KOPT-K1 (cell line): ENCODE data around the gene LAD1.

ENCODE experiments used
- H3K27ac ChIP-seq: fragments of 200-600 bp; sonication (generic); 2 replicates; pipeline ENCODE4 v1.5.1; 2016; ENCODE audit warnings: antibody characterized with exemption, mild to moderate bottlenecking, low read depth, low read length; ENCODE audit not compliant: poor library complexity, severe bottlenecking
- H3K36me3 ChIP-seq: fragments of 200-600 bp; sonication (generic); 2 replicates; pipeline ENCODE4 v1.5.1; 2017; ENCODE audit warnings: antibody characterized with exemption, mild to moderate bottlenecking, low read length, moderate library complexity; ENCODE audit not compliant: insufficient read depth
- H3K9me3 ChIP-seq: fragments of 200-600 bp; sonication (generic); 2 replicates; pipeline ENCODE4 v1.5.1; 2017; ENCODE audit warnings: antibody characterized with exemption, low read length, mild to moderate bottlenecking; ENCODE audit not compliant: insufficient read depth, poor library complexity, severe bottlenecking

Gene LAD1

GRCh38 chr1:201404722-201405483, 5.8 kb upstream of the LAD1 start:
- H3K9me3 ChIP-seq, result no peaks in the 10 kb centered on the region
- H3K36me3 ChIP-seq, result no peaks in the 10 kb centered on the region
- H3K27ac ChIP-seq, result no peak overlapping the region

- Histone ChIP-seq H3K27ac (no peak overlapping the region), H3K36me3 (no peaks in the 10 kb centered on the region), H3K9me3 (no peaks in the 10 kb centered on the region)
Observed at GRCh38 chr1:201404055-201404454, 4.9 kb upstream of the LAD1 start.

DNA sequence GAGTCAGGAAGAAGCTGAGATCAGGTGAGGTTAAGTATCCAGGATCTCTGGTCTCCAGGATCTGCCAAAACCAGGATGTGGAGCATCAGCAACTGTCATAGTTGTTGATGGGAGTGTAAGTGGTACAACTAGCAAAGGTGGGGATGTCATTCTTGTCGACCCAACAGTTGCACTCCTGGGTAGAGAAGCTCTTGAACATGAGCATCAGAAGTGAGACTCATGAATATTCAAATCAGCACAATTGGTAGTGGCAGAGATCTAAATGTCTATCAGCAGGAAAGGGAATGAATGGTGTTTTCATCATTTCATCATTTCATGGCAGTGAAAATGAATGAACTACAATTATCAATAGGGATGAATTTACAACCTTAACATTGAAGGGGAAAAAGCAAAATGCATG, 4.2 kb upstream of the LAD1 start:
- Histone ChIP-seq H3K9me3 (no peaks in the 10 kb centered on the region), H3K27ac (no peak overlapping the region), H3K36me3 (no peaks in the 10 kb centered on the region)

- Histone ChIP-seq H3K9me3 (no peaks in the 10 kb centered on the region), H3K27ac (no peak overlapping the region), H3K36me3 (no peaks in the 10 kb centered on the region)
Observed at GRCh38 chr1:201401700-201402099, 2.6 kb upstream of the LAD1 start.

DNA sequence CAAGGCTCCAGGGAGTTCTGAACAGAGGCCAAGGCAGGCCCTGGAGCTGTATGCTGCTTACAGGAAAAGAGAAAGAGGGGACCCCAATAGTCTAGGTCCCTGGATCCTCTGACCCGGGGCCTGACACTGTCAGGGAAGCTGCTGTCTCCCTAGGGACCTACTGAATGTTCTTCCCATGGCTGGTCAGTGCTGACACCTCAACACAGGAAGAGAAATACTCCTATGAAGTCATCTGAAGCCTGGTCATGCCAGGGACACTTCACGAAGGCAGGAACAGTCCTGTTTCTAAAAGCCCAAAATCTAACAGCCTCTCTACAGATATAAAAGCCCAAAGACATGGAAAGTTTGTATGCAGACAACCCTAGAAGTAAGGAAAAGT, 1.7 kb upstream of the LAD1 start:
- Histone ChIP-seq H3K27ac (no peak overlapping the region), H3K36me3 (no peaks in the 10 kb centered on the region), H3K9me3 (no peaks in the 10 kb centered on the region)

DNA sequence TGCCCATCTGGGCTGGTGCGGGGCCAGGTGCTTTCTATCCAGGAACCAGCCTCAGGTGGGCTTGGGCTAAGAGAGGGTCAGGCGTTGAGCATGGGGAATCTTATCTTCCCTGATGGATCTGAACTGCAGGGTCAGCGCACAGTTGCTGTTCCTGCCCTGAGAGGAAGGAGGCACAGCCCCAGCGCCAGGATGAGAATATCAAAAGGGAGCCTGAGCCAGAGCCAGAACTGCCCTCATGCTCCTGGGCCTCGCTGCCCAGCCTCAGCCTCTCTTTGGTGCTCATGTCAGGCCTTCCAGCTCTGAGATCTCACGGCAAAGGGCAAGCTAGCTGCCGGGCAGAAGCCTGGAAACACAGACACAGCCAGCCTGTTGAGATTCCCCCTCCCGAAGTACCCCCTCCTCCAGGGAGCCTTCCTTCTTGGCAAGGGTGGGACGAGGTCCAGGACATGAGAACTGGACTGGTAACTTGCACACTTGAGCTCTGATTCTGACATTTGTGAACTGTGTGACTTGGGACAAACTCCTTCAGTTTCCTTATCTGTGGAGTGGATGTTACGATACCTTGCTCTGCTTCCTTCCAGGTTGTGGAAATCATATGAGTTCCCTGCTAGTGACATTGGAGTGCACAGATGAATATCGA, 1.2 kb upstream of the LAD1 start:
- no peaks in the 10 kb centered on the region for H3K36me3 ChIP-seq
- H3K9me3 ChIP-seq, result no peaks in the 10 kb centered on the region
- no peak overlapping the region for H3K27ac ChIP-seq

- Histone ChIP-seq H3K36me3 (no peaks in the 10 kb centered on the region), H3K9me3 (no peaks in the 10 kb centered on the region), H3K27ac (no peak overlapping the region)
Observed at GRCh38 chr1:201399352-201400126, 415 bp upstream of the LAD1 start.

GRCh38 chr1:201397675-201398074, 1.4 kb downstream of the LAD1 start:
- Histone ChIP-seq H3K36me3 (no peaks in the 10 kb centered on the region), H3K9me3 (no peaks in the 10 kb centered on the region), H3K27ac (no peak overlapping the region)

DNA sequence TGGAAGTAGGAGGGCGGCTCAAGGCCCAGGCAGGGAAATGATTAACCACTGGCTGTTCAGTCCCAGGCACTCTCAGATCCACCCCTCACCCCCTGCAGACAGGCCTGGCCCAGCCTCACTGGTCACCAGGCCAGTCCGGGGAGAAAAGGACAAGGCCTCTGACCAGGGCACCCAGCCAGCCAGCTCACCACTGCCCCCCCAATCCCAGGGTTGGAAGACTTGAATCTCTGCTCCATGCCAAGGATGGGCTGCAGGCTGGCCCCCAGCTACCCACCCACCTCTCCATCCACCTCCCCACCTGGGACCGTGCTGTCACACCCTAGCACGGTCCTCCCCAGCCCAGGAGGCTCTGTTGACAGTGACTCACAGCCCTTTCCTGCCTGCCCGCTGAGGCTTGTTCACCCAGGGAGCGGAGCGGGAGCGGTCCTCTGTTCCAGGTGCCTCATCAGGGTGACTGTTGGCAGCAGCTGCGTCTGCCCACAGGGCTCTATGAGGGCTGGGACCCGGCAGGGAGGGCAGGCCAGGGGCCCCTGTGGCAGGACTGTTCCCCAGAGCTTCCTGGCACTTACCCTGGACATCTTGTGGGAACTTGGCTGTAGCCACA, 2.2 kb downstream of the LAD1 start:
- no peaks in the 10 kb centered on the region for H3K9me3 ChIP-seq
- no peaks in the 10 kb centered on the region for H3K36me3 ChIP-seq
- H3K27ac ChIP-seq, result no peak overlapping the region

- Histone ChIP-seq H3K27ac (no peak overlapping the region), H3K36me3 (no peaks in the 10 kb centered on the region), H3K9me3 (no peaks in the 10 kb centered on the region)
Observed at GRCh38 chr1:201395936-201396335, 3.2 kb downstream of the LAD1 start.

GRCh38 chr1:201394591-201394990, 4.5 kb downstream of the LAD1 start:
- Histone ChIP-seq H3K27ac (no peak overlapping the region), H3K9me3 (no peaks in the 10 kb centered on the region), H3K36me3 (no peaks in the 10 kb centered on the region)

DNA sequence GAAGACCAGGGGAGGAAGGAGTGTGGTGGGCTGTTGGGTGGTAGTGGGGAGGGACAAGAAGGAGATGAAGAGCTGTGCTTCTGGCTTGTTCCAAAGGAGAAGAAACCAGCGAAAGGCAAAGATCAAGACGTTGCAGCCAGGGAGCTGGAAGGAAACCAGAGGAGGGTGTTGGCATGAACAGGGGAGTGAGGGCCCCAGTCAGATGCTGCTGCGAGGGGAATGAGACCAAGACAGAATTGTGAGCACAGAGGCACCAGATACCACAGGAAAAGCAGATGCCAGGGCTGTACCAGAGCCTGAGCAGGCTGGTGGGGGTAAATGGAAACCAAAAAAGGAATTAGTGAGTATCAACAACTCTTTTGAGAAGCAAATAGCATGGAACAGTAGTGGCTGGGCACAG, 6.0 kb downstream of the LAD1 start:
- Histone ChIP-seq H3K36me3 (no peaks in the 10 kb centered on the region), H3K9me3 (no peaks in the 10 kb centered on the region), H3K27ac (no peak overlapping the region)

DNA sequence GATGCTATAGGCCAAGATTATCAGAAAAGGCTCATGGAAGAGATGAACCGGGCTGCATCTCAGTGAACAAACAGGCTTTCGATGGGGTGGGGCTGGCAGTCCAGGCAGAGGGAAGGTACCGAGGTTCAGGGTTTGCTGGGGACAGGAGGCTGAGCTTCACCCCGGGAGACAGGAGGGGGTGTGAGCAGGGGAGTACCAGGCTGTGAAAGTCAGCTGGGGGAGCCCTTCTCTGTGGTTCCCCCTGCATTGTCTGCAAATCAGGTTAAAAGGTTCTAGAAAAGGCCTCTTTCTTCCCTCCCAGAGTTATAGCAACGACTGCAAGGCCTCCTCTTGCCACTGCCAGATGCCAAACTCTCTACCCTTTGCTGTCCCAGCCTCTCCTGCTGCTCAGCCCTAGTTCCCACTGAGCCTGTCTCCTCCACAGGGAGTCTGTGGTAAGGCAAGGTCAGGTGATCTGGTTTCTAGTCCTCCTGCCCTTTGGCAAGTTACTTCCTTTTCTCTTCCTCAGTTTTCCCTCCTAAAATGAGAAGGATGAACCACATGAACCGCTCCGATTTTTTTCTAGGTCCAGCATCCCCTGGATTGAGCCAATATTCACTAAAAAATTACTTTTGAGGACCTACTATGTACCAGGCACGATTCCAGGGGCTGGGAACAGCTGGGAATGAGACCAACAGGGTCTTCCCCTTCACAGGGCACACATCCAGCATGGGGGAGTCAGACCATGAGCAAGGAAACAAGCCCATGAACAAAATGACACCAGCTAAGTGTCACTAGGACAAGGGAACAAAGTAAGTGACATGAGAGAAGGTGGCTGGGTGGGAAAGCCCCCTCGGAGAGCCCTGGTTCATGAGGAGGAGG, 7.2 kb downstream of the LAD1 start:
- H3K27ac ChIP-seq, result no peak overlapping the region
- no peaks in the 10 kb centered on the region for H3K36me3 ChIP-seq
- H3K9me3 ChIP-seq, result no peaks in the 10 kb centered on the region

DNA sequence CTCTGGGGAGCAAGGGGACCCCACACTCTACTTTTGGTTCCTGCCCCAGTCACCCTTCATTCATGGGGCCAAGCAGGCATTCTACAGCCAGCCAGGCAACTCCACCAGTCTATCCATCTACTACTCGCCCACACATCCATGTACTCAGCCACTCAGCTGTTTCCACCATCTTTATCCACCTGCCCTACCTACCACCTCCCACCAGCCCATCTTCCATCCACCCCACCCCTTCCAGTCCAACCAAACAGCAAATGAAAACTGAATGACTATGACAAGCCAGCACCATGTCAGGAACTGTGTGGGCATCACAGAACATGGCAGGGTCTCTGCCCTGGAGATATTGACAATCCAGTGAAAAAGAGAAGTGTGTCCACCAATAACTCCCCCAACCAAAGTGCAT, 7.9 kb downstream of the LAD1 start:
- no peaks in the 10 kb centered on the region for H3K36me3 ChIP-seq
- no peak overlapping the region for H3K27ac ChIP-seq
- H3K9me3 ChIP-seq, result no peaks in the 10 kb centered on the region
